Peyer's patch (tissue), 4 donors: ENCODE measurements around the gene RNF130. TPM values are rescaled to one million over a fixed set of nuclear protein-coding genes. Genes with fewer than 3 reads are reported as not detected.

ENCODE experiments used
- DNase-seq, 3 donors: peaks; one replicate each; pipeline ENCODE4 v3.0.0-alpha.2; 2017 to 2019
- H3K27ac ChIP-seq, 4 donors: fragments of 200-600 bp; sonication (generic); one replicate each; pipeline ENCODE4 v1.5.1; 2016 to 2019
- H3K27me3 ChIP-seq, 2 donors: fragments of 200-600 bp; sonication (generic); one replicate each; pipeline ENCODE4 v1.5.1; 2019
- H3K36me3 ChIP-seq, 3 donors: fragments of 200-600 bp; sonication (generic); one replicate each; pipeline ENCODE4 v1.5.1; 2016 to 2019
- H3K4me1 ChIP-seq, 4 donors: fragments of 200-600 bp; sonication (generic); one replicate each; pipeline ENCODE4 v1.5.1; 2016 to 2019
- H3K4me3 ChIP-seq, 4 donors: fragments of 200-600 bp; sonication (generic); 1 replicate in 3 of 4; 2 replicates in 1 of 4; pipeline ENCODE4 v1.5.1; 2016 to 2019; ENCODE audit warnings: mild to moderate bottlenecking in 1 of 4
- H3K9me3 ChIP-seq, 4 donors: fragments of 200-600 bp; sonication (generic); one replicate each; pipeline ENCODE4 v1.5.1; 2016 to 2019; ENCODE audit warnings: mild to moderate bottlenecking in 1 of 4
- POLR2A ChIP-seq, 2 donors: fragments of 450-650 bp; IDR thresholded peaks; one replicate each; pipeline ENCODE4 v1.5.1; 2017; ENCODE audit warnings: antibody characterized with exemption in 2 of 2, mild to moderate bottlenecking in 2 of 2, moderate library complexity in 2 of 2
- total RNA-seq, 4 donors: library from RNA; depleted of rRNA; stranded (reverse); fragments of >200 nt; gene quantifications; one replicate each; pipeline ENCODE4 v1.1.0, GENCODE V29; 2016
- TF ChIP-seq, protein P1 (sequence below), 6 experiments: fragments of 450-650 bp in 4 of 6; fragments of 200-600 bp in 2 of 6; sonication (generic) in 1 of 6; IDR thresholded peaks; one replicate each; pipeline ENCODE4 v1.5.1; 2017 to 2019; ENCODE audit warnings: antibody characterized with exemption in 6 of 6, mild to moderate bottlenecking in 3 of 6, moderate library complexity in 1 of 6

The RNF130 gene
- total RNA-seq, 4 donors from 2014 or later, result 29.7 to 54.5 (median 33.6) TPM

DNA sequence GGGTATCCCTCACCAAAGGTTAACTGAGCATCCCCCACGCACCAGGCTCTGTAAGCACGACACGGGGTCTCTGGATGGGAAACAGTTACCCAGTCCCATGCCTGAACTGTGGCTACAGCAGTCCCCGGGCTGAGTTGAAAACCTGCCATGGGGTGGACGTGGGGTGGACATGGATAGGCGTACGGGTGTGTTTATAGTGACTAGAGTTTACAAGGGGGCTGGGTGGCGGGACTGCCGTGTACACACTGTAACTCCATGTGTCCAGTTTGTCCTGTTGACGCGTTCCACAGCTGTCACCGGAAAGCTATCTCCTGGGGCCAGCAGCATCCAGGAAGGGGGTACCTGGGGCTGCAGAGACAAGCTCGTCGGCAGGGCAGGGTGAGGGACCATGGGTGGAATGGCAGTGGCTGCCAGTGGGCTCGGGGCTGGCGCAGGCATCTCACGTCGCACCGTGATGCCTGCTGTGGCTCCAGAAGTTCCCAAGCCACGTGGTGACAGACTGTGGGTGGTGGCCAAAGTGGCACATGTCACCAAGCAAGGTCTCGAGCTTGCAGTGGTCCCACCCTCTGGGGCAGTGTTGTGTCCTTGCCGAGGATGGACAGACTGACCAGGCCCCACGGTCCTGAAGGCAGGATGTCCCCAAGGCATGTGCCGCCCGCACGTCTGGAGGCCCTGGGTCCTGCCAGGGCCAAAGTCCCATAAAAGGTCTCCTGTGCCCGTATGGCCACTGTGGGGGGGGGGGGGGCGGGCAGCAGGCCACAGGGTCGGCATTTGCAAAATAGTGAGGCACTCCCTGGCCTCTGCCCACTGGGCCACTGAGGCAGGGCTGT, 29.3 kb upstream of the RNF130 start:
- H3K4me1 ChIP-seq, result no peaks in the 10 kb centered on the region
- no peaks in the 10 kb centered on the region for H3K36me3 ChIP-seq
- no peak overlapping the region for H3K4me3 ChIP-seq
- DNase-seq, result peak in 2 of 3 donors; percentile 5 to 34
- no peaks in the 10 kb centered on the region for H3K27me3 ChIP-seq
- TF ChIP-seq, protein P1, sequence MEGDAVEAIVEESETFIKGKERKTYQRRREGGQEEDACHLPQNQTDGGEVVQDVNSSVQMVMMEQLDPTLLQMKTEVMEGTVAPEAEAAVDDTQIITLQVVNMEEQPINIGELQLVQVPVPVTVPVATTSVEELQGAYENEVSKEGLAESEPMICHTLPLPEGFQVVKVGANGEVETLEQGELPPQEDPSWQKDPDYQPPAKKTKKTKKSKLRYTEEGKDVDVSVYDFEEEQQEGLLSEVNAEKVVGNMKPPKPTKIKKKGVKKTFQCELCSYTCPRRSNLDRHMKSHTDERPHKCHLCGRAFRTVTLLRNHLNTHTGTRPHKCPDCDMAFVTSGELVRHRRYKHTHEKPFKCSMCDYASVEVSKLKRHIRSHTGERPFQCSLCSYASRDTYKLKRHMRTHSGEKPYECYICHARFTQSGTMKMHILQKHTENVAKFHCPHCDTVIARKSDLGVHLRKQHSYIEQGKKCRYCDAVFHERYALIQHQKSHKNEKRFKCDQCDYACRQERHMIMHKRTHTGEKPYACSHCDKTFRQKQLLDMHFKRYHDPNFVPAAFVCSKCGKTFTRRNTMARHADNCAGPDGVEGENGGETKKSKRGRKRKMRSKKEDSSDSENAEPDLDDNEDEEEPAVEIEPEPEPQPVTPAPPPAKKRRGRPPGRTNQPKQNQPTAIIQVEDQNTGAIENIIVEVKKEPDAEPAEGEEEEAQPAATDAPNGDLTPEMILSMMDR (IDR thresholded peaks at IDR 0.05), result no peak
- TF ChIP-seq POLR2A (IDR thresholded peaks at IDR 0.05), result no peak
- H3K9me3 ChIP-seq, result no peaks in the 10 kb centered on the region
- H3K27ac ChIP-seq, result no peak overlapping the region

DNA sequence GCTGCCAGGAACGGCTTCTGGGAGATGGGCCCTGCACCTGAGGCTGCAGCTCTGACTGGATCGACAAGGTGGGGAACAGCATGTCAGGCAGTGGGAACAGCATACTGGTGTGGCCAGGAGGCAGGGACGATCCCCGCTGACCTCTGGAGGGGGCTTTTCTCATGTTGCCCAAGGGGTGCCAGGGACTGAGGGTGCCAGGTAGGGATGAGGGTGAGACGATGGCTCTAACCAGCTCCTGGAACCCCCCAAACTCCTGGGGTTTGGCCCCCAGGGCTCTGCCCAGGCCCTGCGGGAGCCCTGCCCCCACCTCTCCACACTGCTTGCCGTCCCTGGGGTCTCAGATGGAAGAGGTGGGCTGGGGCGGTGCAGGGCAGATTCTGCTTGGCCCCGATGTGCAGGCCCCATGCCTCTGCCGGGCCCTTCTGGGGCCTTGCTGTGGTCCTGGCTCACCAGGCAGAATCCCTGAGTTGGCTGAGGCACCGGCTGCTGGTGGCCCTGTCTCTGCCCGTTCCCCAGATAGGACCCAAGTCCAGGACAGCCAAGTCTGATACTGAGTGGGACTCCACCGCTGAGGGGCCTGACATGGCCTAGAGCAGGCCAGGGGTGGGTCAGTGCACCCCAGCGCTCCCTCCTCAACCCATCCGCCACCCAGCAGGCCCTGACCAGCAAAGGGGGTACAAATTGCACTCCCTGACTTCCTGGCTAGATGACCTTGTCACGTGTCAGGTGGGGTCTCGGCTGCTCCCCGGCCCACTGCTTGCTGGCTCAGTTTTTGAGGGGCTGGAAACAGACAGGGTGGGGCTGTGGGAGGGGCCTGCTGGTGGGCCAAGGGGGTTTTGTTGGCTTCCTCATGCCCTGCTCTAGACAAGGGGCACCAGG, 28.4 kb upstream of the RNF130 start:
- TF ChIP-seq, protein P1 (IDR thresholded peaks at IDR 0.05), result no peak
- TF ChIP-seq POLR2A (IDR thresholded peaks at IDR 0.05), result no peak
- Histone ChIP-seq H3K27me3 (no peaks in the 10 kb centered on the region), H3K27ac (no peak overlapping the region), H3K4me1 (no peaks in the 10 kb centered on the region), H3K9me3 (no peaks in the 10 kb centered on the region), H3K36me3 (no peaks in the 10 kb centered on the region), H3K4me3 (no peak overlapping the region)
- peak in 2 of 3 donors; percentile 6 to 41 for DNase-seq

DNA sequence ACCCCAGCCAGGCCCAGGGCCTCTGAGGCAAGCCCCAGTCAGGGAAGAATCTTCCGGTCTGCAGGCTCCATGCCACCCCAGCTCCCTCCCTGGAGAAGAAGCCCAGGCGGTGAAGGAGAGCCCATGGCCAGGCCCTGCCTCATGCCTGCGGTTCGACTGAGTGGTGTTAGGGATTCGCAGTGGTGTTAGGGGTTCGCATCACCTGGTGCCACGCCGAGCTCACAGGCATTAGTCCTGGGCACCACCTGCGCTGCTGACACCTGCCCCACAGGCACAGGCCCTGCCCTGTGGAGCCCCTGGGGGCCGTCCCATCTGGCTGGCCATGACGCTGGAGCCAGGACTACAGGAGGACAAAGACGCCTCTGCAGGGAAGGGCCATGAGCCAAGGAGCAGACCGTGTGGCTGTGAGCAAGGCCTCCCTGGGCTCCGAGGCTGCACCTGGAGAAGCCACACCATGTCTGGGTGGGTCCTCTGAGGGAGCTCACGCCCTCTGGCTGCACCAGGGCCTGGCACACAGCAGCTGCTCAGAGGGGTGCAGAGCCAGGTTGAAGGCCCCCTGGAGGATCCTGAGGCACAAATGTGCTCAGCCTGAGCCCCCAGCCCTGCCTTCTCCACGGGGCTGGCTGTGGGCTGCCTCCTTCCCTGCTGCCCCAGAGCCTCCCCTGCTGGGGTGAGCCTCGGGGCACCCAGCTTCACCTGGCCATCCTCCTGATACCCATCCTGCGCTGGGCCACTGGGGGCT, 27.6 kb upstream of the RNF130 start:
- Histone ChIP-seq H3K4me3 (no peak overlapping the region), H3K4me1 (no peaks in the 10 kb centered on the region), H3K27me3 (no peaks in the 10 kb centered on the region), H3K27ac (no peak overlapping the region), H3K36me3 (no peaks in the 10 kb centered on the region), H3K9me3 (no peaks in the 10 kb centered on the region)
- TF ChIP-seq, protein P1 (IDR thresholded peaks at IDR 0.05), result no peak
- TF ChIP-seq POLR2A (IDR thresholded peaks at IDR 0.05), result no peak
- DNase-seq, result peak in 2 of 3 donors; percentile 9 to 36

DNA sequence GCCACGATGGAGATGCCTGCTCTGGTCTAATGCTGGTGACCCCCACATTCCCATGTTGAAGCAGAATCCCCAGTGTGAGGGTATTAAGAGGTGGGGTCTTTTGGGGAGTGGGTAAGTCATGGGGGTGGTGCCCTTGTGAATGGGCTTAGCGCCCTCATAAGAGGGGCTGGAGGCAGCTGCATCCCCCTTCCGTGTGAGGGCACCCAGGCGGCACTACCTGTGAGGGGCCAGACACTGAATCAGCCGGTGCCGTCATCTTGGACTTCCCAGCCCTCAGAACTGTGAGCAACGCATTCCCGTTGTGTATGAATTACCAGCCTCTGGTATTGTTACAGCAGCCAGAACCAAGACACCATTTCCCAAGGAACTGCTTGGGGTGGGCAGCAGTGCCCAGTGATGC, 27.0 kb upstream of the RNF130 start:
- DNase-seq, result peak in 2 of 3 donors; percentile 3 to 36
- Histone ChIP-seq H3K27me3 (no peaks in the 10 kb centered on the region), H3K9me3 (no peaks in the 10 kb centered on the region), H3K4me1 (no peaks in the 10 kb centered on the region), H3K27ac (no peak overlapping the region), H3K36me3 (no peaks in the 10 kb centered on the region), H3K4me3 (no peak overlapping the region)
- no peak for TF ChIP-seq POLR2A (IDR thresholded peaks at IDR 0.05)
- TF ChIP-seq, protein P1 (IDR thresholded peaks at IDR 0.05), result no peak

DNA sequence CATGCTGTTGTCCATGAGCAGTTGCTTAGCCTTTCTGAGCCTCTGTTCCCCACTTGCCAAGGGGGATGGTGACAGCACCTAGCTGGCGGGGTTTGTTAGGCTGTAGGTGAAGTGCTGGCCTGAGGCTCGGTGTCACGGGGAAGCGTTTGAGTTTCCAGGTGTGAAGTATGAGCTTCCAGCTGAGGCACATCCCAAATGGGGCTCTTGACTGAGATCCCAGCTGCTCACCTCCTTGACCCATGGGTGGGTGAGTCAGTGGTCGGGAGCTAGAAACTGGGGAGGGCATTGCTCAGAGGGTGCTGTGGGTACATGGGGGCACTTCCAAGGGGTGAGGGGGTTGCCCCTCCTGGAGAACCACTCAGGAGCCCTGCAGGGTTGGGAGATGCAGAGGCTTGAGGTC, 26.4 kb upstream of the RNF130 start:
- Histone ChIP-seq H3K27ac (no peak overlapping the region), H3K4me3 (no peak overlapping the region)
- peak in 2 of 3 donors; percentile 31 to 38 for DNase-seq

More for the DNA sequence above, 26.4 kb upstream of the RNF130 start:
- Histone ChIP-seq H3K36me3 (no peaks in the 10 kb centered on the region), H3K4me1 (no peaks in the 10 kb centered on the region), H3K9me3 (no peaks in the 10 kb centered on the region), H3K27me3 (no peaks in the 10 kb centered on the region)
- TF ChIP-seq POLR2A (IDR thresholded peaks at IDR 0.05), result no peak
- TF ChIP-seq, protein P1 (IDR thresholded peaks at IDR 0.05), result no peak
